ENCODE results near the gene SLC6A19. TPM values are rescaled to one million over a fixed set of nuclear protein-coding genes. Genes with fewer than 3 reads are reported as not detected.

Gene SLC6A19
- total and polyA plus RNA-seq, 5 experiments from 2014 or later: not detected

GRCh38 chr5:1159774-1160406 lies 41.5 kb upstream of the SLC6A19 start:
- DNase-seq (no peak), ATAC-seq (no peak)
- H3K4me1 Mint-ChIP-seq: peaks cover 0 to 7% (median 2%) of the 10 kb centered on the region in 4 donors
- H3K9me3 Mint-ChIP-seq: peaks cover 0 to 12% (median 4%) of the 10 kb centered on the region in 9 donors
- H3K27me3 Mint-ChIP-seq: peaks cover 12 to 43% (median 36%) of the 10 kb centered on the region in 5 donors
- POLR2A ChIA-PET: no interaction called here
- peak overlapping the region in 1 of 10 donors; percentile 32 for H3K27ac Mint-ChIP-seq
- peaks cover 0 to 8% (median 4%) of the 10 kb centered on the region in 3 donors for H3K36me3 Mint-ChIP-seq
- no peak overlapping the region for H3K4me3 Mint-ChIP-seq

GRCh38 chr5:1161108-1161832 lies 40.1 kb upstream of the SLC6A19 start:
- ATAC-seq: no peak
- Mint-ChIP-seq H3K4me3 (no peak overlapping the region), H3K27me3 (peaks cover 13 to 48% (median 42%) of the 10 kb centered on the region in 5 donors), H3K9me3 (peaks cover 0 to 12% (median 4%) of the 10 kb centered on the region in 9 donors), H3K4me1 (peaks cover 0 to 7% (median 2%) of the 10 kb centered on the region in 4 donors), H3K36me3 (peaks cover 0 to 8% (median 4%) of the 10 kb centered on the region in 3 donors), H3K27ac (no peak overlapping the region)
- POLR2A ChIA-PET: interaction anchor here (1.3 to 3.3 kb wide), 2 partner anchors 9 to 12 kb away, joined by 4 to 15 read pairs; no protein-coding TSS in a partner anchor
- DNase-seq: no peak

- Mint-ChIP-seq H3K27ac (no peak overlapping the region), H3K4me3 (no peak overlapping the region), H3K4me1 (peaks cover 0 to 9% (median 1%) of the 10 kb centered on the region in 4 donors), H3K27me3 (peaks cover 15 to 51% (median 47%) of the 10 kb centered on the region in 5 donors), H3K36me3 (peaks cover 0 to 8% (median 4%) of the 10 kb centered on the region in 3 donors), H3K9me3 (peaks cover 0 to 12% (median 4%) of the 10 kb centered on the region in 9 donors)
- POLR2A ChIA-PET: interaction anchor here (1.3 to 3.3 kb wide), 2 partner anchors 9 to 11 kb away, joined by 4 to 15 read pairs; no protein-coding TSS in a partner anchor
- DNase-seq: no peak
- no peak for ATAC-seq
These were observed 39.6 kb upstream of the SLC6A19 start for GRCh38 chr5:1161833-1162229.

- H3K27ac Mint-ChIP-seq: no peak overlapping the region
- POLR2A ChIA-PET: interaction anchor here (0.6 to 3.3 kb wide), 3 partner anchors 10 to 154 kb away, joined by 3 to 15 read pairs (median 4); partner anchors contain the start of gene NKD2
- no peak for DNase-seq
- peaks cover 0 to 9% (median 1%) of the 10 kb centered on the region in 4 donors for H3K4me1 Mint-ChIP-seq
- H3K4me3 Mint-ChIP-seq: no peak overlapping the region
- peaks cover 0 to 7% (median 4%) of the 10 kb centered on the region in 3 donors for H3K36me3 Mint-ChIP-seq
- ATAC-seq: no peak
- peaks cover 0 to 8% (median 4%) of the 10 kb centered on the region in 9 donors for H3K9me3 Mint-ChIP-seq
- peaks cover 12 to 49% (median 43%) of the 10 kb centered on the region in 5 donors for H3K27me3 Mint-ChIP-seq
These were observed 39.1 kb upstream of the SLC6A19 start for GRCh38 chr5:1162276-1162675.

GRCh38 chr5:1162751-1163150 lies 38.6 kb upstream of the SLC6A19 start:
- peaks cover 8 to 46% (median 38%) of the 10 kb centered on the region in 5 donors for H3K27me3 Mint-ChIP-seq
- H3K4me3 Mint-ChIP-seq: no peak overlapping the region
- DNase-seq (no peak), ATAC-seq (no peak)
- H3K36me3 Mint-ChIP-seq: peaks cover 0 to 2% (median 1%) of the 10 kb centered on the region in 3 donors
- H3K9me3 Mint-ChIP-seq: peaks cover 0 to 3% (median under 1%) of the 10 kb centered on the region in 9 donors
- POLR2A ChIA-PET: interaction anchor here (0.6 to 3.3 kb wide), 3 partner anchors 10 to 154 kb away, joined by 3 to 15 read pairs (median 4); partner anchors contain the start of gene NKD2
- peak overlapping the region in 1 of 10 donors; percentile 31 for H3K27ac Mint-ChIP-seq
- peaks cover 2 to 6% (median 3%) of the 10 kb centered on the region in 4 donors for H3K4me1 Mint-ChIP-seq

GRCh38 chr5:1163366-1163765 lies 38.0 kb upstream of the SLC6A19 start:
- Mint-ChIP-seq H3K27ac (no peak overlapping the region), H3K9me3 (no peaks in the 10 kb centered on the region), H3K36me3 (no peaks in the 10 kb centered on the region), H3K4me1 (peaks cover 8 to 9% (median 9%) of the 10 kb centered on the region in 4 donors), H3K27me3 (peaks cover 8 to 46% (median 36%) of the 10 kb centered on the region in 5 donors), H3K4me3 (no peak overlapping the region)
- ATAC-seq (no peak), DNase-seq (no peak)
- POLR2A ChIA-PET: interaction anchor here (3.3 kb wide), 1 partner anchor 11 kb away, joined by 15 read pairs; no protein-coding TSS in a partner anchor

- Mint-ChIP-seq H3K36me3 (no peaks in the 10 kb centered on the region), H3K4me1 (peaks cover 9 to 11% (median 9%) of the 10 kb centered on the region in 4 donors), H3K9me3 (no peaks in the 10 kb centered on the region), H3K4me3 (no peak overlapping the region), H3K27me3 (peaks cover 8 to 42% (median 34%) of the 10 kb centered on the region in 5 donors), H3K27ac (no peak overlapping the region)
- ATAC-seq: no peak
- no peak for DNase-seq
- POLR2A ChIA-PET: interaction anchor here (3.3 kb wide), 1 partner anchor 11 kb away, joined by 15 read pairs; no protein-coding TSS in a partner anchor
These were observed 37.5 kb upstream of the SLC6A19 start for GRCh38 chr5:1163879-1164278.

GRCh38 chr5:1164696-1165630 lies 36.4 kb upstream of the SLC6A19 start:
- DNase-seq: no peak
- Mint-ChIP-seq H3K36me3 (no peaks in the 10 kb centered on the region), H3K4me3 (no peak overlapping the region), H3K9me3 (no peaks in the 10 kb centered on the region), H3K27me3 (peaks cover 7 to 31% (median 24%) of the 10 kb centered on the region in 5 donors), H3K27ac (no peak overlapping the region), H3K4me1 (peaks cover 9 to 11% (median 10%) of the 10 kb centered on the region in 4 donors)
- ATAC-seq: no peak
- POLR2A ChIA-PET: interaction anchor here (1.0 kb wide), 1 partner anchor 14 kb away, joined by 3 read pairs; no protein-coding TSS in a partner anchor

GRCh38 chr5:1165864-1166263 lies 35.5 kb upstream of the SLC6A19 start:
- peaks cover 9 to 11% (median 9%) of the 10 kb centered on the region in 4 donors for H3K4me1 Mint-ChIP-seq
- H3K9me3 Mint-ChIP-seq: no peaks in the 10 kb centered on the region
- no peak overlapping the region for H3K4me3 Mint-ChIP-seq
- H3K36me3 Mint-ChIP-seq: no peaks in the 10 kb centered on the region
- peaks cover 7 to 25% (median 22%) of the 10 kb centered on the region in 5 donors for H3K27me3 Mint-ChIP-seq
- H3K27ac Mint-ChIP-seq: no peak overlapping the region
- no peak for DNase-seq
- POLR2A ChIA-PET: no interaction called here
- no peak for ATAC-seq

GRCh38 chr5:1166370-1166769 lies 35.0 kb upstream of the SLC6A19 start:
- Mint-ChIP-seq H3K27me3 (peaks cover 7 to 25% (median 22%) of the 10 kb centered on the region in 5 donors), H3K9me3 (no peaks in the 10 kb centered on the region), H3K4me1 (peaks cover 9 to 11% (median 10%) of the 10 kb centered on the region in 4 donors), H3K27ac (no peak overlapping the region), H3K36me3 (no peaks in the 10 kb centered on the region), H3K4me3 (peak overlapping the region in 1 of 10 donors; percentile 39)
- no peak for DNase-seq
- POLR2A ChIA-PET: no interaction called here
- no peak for ATAC-seq

GRCh38 chr5:1167361-1167727 lies 34.1 kb upstream of the SLC6A19 start:
- Mint-ChIP-seq H3K9me3 (no peaks in the 10 kb centered on the region), H3K27me3 (peaks cover 7 to 25% (median 22%) of the 10 kb centered on the region in 5 donors), H3K4me1 (peaks cover 9 to 11% (median 10%) of the 10 kb centered on the region in 4 donors), H3K36me3 (no peaks in the 10 kb centered on the region), H3K27ac (no peak overlapping the region), H3K4me3 (peak overlapping the region in 2 of 10 donors; percentile 78 to 84)
- DNase-seq (peak in 1 of 10 donors; percentile 28), ATAC-seq (no peak)
- POLR2A ChIA-PET: interaction anchor here (0.6 to 2.2 kb wide), 4 partner anchors 14 to 78 kb away, joined by 3 to 8 read pairs (median 3); no protein-coding TSS in a partner anchor

Data from naive thymus-derived CD8-positive, alpha-beta T cell (primary cell).